Bronchial epithelial cell (primary cell): ENCODE results near the gene FUT1. TPM values are rescaled to one million over a fixed set of nuclear protein-coding genes. Genes with fewer than 3 reads are reported as not detected.
"Not testable (repeated sequence)": the region's sequence is repeated elsewhere in the genome, so short reads cannot be mapped to it uniquely, and the experiment has no call there.

Source experiments
- DNase-seq: peaks from one replicate; pipeline ENCODE4 v3.0.0-alpha.2; 2010; ENCODE audit warnings: low read depth
- FAIRE-seq: peaks from 2 replicates; lab custom pipeline; 2011; peaks lifted over from hg19 to GRCh38; lab: Jason Lieb, UNC
- H3K27me3 ChIP-seq: 2 replicates; pipeline ENCODE4 v1.5.1; 2011; ENCODE audit warnings: low read length; ENCODE audit not compliant: control insufficient read depth, insufficient read depth
- H3K36me3 ChIP-seq: 2 replicates; pipeline ENCODE4 v1.5.1; 2011; ENCODE audit warnings: low read length; ENCODE audit not compliant: control insufficient read depth, insufficient read depth
- H3K4me3 ChIP-seq: 2 replicates; pipeline ENCODE4 v1.5.1; 2011; ENCODE audit warnings: mild to moderate bottlenecking, low read depth, low read length, control low read depth
- total RNA-seq: library from RNA; depleted of rRNA; stranded (reverse); fragments of >200 nt; gene quantifications from 2 replicates; pipeline ENCODE4 v1.2.1, GENCODE V29; 2014
- TF ChIP-seq, protein P1 (sequence below): IDR thresholded peaks from 2 replicates; pipeline ENCODE4 v1.5.1; 2011; ENCODE audit warnings: mild to moderate bottlenecking, moderate library complexity, low read length, control low read depth, inconsistent platforms; ENCODE audit not compliant: insufficient read depth, severe bottlenecking

Gene FUT1
- total RNA-seq, 1 donor from 2014 or later = 12.1 TPM

DNA sequence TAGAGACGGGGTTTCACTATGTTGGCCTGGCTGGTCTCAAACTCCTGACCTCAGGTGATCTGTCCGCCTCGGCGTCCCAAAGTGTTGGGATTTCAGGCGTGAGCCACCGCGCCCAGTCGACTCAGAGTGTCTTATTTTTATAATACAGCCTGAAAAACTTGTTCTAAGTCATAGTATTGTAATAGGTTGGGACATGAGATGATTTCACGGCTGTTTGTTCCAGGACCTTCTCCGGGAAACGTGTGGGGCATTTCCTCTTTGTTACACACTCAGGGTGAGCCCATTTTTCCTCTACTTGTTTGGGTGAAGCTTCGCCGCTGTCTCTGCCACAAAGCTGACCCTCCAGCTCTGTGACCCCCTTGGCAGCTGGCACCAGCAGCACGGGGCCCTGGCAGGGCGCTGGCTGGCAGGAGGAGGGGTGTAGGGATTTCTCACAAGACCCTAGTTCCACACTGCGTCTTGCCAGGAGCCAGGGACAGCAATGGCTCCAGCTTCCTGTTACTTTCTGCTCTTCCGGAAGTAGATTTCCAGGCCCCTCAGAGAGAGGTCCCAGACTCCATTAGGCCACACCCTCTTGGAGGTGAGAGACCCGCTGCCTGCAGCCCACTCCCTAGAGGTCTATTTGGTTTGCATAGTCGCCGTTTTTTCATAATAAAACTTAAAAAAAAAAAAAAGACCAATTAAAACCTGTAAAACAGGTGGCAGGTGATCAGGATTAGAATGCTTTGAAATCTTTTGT, 18.5 kb upstream of the FUT1 start:
- TF ChIP-seq, protein P1, sequence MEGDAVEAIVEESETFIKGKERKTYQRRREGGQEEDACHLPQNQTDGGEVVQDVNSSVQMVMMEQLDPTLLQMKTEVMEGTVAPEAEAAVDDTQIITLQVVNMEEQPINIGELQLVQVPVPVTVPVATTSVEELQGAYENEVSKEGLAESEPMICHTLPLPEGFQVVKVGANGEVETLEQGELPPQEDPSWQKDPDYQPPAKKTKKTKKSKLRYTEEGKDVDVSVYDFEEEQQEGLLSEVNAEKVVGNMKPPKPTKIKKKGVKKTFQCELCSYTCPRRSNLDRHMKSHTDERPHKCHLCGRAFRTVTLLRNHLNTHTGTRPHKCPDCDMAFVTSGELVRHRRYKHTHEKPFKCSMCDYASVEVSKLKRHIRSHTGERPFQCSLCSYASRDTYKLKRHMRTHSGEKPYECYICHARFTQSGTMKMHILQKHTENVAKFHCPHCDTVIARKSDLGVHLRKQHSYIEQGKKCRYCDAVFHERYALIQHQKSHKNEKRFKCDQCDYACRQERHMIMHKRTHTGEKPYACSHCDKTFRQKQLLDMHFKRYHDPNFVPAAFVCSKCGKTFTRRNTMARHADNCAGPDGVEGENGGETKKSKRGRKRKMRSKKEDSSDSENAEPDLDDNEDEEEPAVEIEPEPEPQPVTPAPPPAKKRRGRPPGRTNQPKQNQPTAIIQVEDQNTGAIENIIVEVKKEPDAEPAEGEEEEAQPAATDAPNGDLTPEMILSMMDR = no peak
- Histone ChIP-seq H3K4me3 (no peak overlapping the region), H3K27me3 (no peaks in the 10 kb centered on the region), H3K36me3 (no peaks in the 10 kb centered on the region)
- peak; percentile 48 for DNase-seq
- no peak for FAIRE-seq

DNA sequence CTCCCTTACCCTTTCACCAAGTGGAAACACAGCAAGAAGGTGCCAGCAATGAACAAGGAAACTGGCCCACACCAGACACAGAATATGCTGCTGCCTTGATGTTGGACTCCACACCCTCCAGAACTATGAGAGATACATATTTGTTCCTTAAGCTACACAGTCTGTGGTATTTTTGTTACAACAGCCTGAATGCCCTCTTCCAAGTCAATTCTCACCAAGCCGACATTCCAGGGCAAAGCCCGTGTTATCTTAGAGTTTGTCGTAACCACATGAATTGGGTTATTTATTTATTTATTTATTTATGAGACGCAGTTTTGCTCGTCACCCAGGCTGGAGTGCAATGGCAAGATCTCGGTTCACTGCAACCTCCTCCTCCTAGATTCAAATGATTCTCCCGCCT, 17.8 kb upstream of the FUT1 start:
- FAIRE-seq (no peak), DNase-seq (peak; percentile 35)
- no peaks in the 10 kb centered on the region for H3K27me3 ChIP-seq
- TF ChIP-seq, protein P1 = no peak
- H3K36me3 ChIP-seq = no peaks in the 10 kb centered on the region
- no peak overlapping the region for H3K4me3 ChIP-seq

DNA sequence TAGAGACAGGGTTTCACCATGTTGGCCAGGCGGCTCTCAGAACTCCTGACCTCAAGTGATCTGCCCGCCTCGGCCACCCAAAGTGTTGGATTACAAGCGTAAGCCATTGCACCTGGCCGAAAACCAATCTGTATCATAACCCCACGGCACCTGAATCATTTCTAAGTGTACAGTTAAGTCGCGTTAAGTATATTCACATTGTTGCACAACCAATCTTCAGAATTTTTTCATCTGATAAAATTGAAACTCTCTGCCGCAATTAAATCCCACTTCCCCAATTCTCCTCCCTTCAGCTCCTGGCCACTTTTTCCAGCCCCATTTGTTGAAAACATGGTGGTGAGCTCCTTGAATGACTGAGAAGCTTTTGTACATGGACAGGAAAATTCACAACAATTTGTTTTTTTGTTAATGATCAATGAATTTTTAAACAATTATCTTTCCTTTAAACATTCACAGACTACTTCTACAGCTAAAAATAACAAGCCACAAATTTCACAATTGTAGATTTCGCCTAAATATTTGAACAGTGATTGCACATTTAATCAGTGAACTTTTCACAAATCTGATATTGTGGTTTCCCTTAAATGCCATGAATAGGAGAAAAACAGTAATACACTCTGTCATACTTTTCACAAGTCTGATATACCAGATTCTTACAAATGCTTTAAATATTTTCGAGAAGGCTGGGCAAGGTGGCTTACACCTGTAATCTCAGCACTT, 16.7 kb upstream of the FUT1 start:
- Histone ChIP-seq H3K4me3 (no peak overlapping the region), H3K27me3 (no peaks in the 10 kb centered on the region), H3K36me3 (no peaks in the 10 kb centered on the region)
- DNase-seq (no peak), FAIRE-seq (no peak)
- TF ChIP-seq, protein P1 = no peak

DNA sequence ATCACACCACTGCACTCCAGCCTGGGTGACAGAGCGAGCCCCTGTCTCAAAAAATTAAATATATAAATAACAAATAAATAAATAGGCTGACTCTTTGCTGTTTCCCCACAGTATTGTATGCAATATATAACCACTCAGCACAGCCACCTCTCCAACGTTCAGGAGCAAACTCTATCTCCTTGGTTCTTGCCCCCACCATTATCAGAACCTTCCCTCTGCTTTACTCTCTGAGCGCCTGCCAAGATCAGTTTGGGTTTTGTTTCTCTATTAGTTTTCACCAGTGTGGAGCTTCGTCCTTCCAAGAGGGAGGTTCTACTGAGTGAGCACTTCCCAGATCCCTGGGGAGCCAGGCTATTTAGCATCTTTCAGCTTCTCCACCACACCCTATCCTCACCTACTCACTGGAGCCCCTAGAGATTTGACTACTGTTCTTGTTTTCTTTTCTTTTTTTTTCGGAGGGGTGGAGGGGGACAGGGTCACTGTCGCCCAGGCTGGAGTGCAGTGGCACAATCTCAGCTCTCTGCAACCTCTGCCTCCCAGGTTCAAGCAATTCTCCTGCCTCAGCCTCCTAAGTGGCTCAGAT, 15.8 kb upstream of the FUT1 start:
- not testable (repeated sequence) for DNase-seq, FAIRE-seq, H3K27me3 ChIP-seq, H3K36me3 ChIP-seq, H3K4me3 ChIP-seq

DNA sequence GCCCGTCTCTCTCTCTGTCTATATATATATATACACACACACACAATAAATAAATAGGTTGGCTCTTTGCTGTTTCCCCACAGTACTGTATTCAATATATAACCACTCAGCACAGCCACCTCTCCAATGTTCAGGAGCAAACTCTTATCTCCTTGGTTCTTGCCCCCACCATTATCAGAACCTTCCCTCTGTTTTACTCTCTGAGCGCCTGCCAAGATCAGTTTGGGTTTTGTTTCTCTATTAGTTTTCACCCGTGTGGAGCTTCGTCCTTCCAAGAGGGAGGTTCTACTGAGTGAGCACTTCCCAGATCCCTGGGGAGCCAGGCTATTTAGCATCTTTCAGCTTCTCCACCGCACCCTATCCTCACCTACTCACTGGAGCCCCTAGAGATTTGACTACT, 13.4 kb upstream of the FUT1 start:
- not testable (repeated sequence) for FAIRE-seq, DNase-seq, H3K36me3 ChIP-seq, H3K4me3 ChIP-seq, H3K27me3 ChIP-seq

DNA sequence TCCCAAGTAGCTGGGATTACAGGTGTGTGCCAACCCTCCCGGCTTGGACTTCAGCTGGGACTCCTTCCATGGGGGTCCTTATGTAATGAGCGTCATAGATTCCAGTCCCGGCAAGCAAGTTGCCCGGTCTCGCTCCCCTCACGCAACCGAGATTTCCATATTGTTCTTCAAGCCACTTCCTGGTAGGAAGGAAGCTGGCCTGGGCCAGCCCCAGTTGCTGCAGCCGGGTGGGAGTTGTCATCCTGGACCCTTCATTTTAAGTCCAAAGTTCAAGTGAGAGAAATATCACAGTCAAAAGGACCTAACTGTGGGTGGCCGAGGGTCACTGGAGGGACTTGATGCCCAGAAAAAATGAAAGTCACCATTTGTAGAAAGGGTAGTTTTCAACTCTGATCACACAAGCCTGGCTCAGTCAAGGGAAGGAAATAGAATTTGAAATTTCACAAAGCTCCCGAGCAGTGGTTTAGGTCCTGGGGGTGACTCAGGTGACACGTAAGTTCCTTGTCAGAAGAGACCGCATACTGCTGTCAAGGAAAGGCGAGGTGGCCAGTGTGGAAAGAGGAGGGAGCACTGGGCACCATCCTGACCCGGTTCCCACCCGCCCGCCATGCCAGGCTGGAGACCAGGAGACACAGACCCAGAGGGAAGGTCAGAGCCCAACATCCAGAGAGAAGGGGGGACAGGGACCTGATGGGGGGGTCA, 8.2 kb upstream of the FUT1 start:
- H3K27me3 ChIP-seq = peaks cover 1% of the 10 kb centered on the region
- FAIRE-seq (no peak), DNase-seq (peak; percentile 19)
- no peaks in the 10 kb centered on the region for H3K36me3 ChIP-seq
- TF ChIP-seq, protein P1 = no peak
- H3K4me3 ChIP-seq = no peak overlapping the region
